Uterus (tissue), 4 donors: ENCODE results near the gene TRPC4. TPM values are rescaled to one million over a fixed set of nuclear protein-coding genes. Genes with fewer than 3 reads are reported as not detected.

Source experiments
- DNase-seq, 2 donors: peaks; one replicate each; pipeline ENCODE4 v3.0.0-alpha.2; 2019 to 2020
- H3K27ac ChIP-seq, 2 donors: fragments of 200-600 bp; sonication (generic); 1 replicate in 1 of 2; 2 replicates in 1 of 2; pipeline ENCODE4 v1.5.1; 2016 to 2018
- H3K27me3 ChIP-seq, 2 donors: fragments of 200-600 bp; sonication (generic); one replicate each; pipeline ENCODE4 v1.5.1; 2018 to 2019; ENCODE audit warnings: control low read depth in 1 of 2
- H3K36me3 ChIP-seq, 2 donors: fragments of 200-600 bp; sonication (generic); one replicate each; pipeline ENCODE4 v1.5.1; 2019; ENCODE audit warnings: control low read depth in 1 of 2
- H3K4me1 ChIP-seq, 2 donors: fragments of 200-600 bp; sonication (generic); one replicate each; pipeline ENCODE4 v1.5.1; 2018 to 2019; ENCODE audit warnings: control low read depth in 1 of 2
- H3K4me3 ChIP-seq, 2 donors: fragments of 200-600 bp; sonication (generic); 1 replicate in 1 of 2; 2 replicates in 1 of 2; pipeline ENCODE4 v1.5.1; 2018 to 2019; ENCODE audit warnings: mild to moderate bottlenecking in 1 of 2
- H3K9me3 ChIP-seq, 2 donors: fragments of 200-600 bp; sonication (generic); one replicate each; pipeline ENCODE4 v1.5.1; 2019; ENCODE audit warnings: control low read depth in 1 of 2
- POLR2A ChIP-seq, 2 donors: fragments of 450-650 bp; IDR thresholded peaks; one replicate each; pipeline ENCODE4 v1.6.1; 2016; ENCODE audit warnings: antibody characterized with exemption in 2 of 2, mild to moderate bottlenecking in 1 of 2, moderate library complexity in 1 of 2
- intact Hi-C: fragments of 100-400 bp; cut with DNase I; formaldehyde crosslinking; loops from one replicate; pipeline ENCODE4 v1.15.1; 2023; ENCODE audit warnings: low total_unique reads
- total RNA-seq, 4 donors: library from RNA; depleted of rRNA in 3 of 4; stranded (reverse); fragments of >200 nt in 3 of 4; gene quantifications; one replicate each; pipeline versions ENCODE4 v1.1.0 to v1.2.4, GENCODE V29; 2014 to 2023
- TF ChIP-seq, protein P1 (sequence below), 4 experiments: fragments of 200-600 bp in 2 of 4; fragments of 450-650 bp in 2 of 4; sonication (generic) in 2 of 4; IDR thresholded peaks; one replicate each; pipeline ENCODE4 v1.5.1; 2016 to 2019; ENCODE audit warnings: antibody characterized with exemption in 4 of 4, mild to moderate bottlenecking in 2 of 4, moderate library complexity in 1 of 4
- donor health status: DM: yes; HTN: yes; CAD: no.

Gene TRPC4
- 10 to 100 TPM in 3 of 4 donors, 1 to 10 TPM in 1; 2.4 to 13.4 (median 12.9) TPM for total RNA-seq

DNA sequence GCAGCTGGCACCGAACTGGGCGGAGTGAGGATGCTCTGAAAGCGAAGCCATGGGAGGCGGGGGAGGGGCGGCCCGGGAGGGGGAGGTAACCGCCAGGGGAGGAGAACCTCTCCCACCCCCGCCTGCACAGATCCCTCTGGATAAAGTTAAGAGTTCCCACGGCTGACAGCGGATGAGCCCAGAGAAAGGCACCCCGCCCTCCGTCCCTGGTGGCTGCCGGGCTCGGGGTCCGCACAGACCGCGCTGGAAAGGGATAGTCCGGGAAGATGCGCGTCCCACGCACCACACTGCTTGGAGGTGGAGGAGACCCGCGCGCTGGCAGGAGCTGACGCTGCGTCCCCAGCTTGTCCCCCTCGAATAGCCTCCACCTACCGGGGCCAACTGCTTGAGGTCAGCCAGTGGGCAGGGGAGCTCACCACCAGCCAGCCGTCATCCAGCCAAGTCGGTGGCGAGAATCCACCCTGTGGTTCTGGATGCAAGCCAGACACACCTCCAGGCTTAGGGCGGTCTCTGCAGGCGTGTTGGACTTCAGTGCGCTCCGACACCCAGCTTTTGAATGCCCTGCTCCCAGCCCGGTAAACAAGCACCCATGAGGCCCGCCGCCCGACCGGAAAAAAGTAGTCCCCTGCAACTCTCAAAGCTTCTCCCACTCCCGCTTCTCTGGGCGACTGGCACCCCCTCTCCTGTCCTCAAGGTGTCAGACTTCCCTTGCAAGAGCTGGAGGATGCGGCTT lies at the start of gene TRPC4:
Gene TRPC4, minus strand, starts transcription at position 17 of the 733 bp plus-strand sequence. CDS start 86,439 bp downstream, outside the sequence.
- Histone ChIP-seq H3K4me3 (peak within 1 kb of the TSS; percentile 58 to 75), H3K27me3 (no peaks in the 10 kb centered on the region), H3K36me3 (no peaks in the 10 kb centered on the region), H3K4me1 (no peaks in the 10 kb centered on the region), H3K9me3 (no peaks in the 10 kb centered on the region), H3K27ac (peak within 1 kb of the TSS; percentile 84)
- DNase-seq, result peak; percentile 50 to 79
- intact Hi-C loops, result no loop called here
- no peak for TF ChIP-seq POLR2A (IDR thresholded peaks at IDR 0.05)
- TF ChIP-seq, protein P1, sequence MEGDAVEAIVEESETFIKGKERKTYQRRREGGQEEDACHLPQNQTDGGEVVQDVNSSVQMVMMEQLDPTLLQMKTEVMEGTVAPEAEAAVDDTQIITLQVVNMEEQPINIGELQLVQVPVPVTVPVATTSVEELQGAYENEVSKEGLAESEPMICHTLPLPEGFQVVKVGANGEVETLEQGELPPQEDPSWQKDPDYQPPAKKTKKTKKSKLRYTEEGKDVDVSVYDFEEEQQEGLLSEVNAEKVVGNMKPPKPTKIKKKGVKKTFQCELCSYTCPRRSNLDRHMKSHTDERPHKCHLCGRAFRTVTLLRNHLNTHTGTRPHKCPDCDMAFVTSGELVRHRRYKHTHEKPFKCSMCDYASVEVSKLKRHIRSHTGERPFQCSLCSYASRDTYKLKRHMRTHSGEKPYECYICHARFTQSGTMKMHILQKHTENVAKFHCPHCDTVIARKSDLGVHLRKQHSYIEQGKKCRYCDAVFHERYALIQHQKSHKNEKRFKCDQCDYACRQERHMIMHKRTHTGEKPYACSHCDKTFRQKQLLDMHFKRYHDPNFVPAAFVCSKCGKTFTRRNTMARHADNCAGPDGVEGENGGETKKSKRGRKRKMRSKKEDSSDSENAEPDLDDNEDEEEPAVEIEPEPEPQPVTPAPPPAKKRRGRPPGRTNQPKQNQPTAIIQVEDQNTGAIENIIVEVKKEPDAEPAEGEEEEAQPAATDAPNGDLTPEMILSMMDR (IDR thresholded peaks at IDR 0.05), result peak; percentile 47 to 68 (median 58)

DNA sequence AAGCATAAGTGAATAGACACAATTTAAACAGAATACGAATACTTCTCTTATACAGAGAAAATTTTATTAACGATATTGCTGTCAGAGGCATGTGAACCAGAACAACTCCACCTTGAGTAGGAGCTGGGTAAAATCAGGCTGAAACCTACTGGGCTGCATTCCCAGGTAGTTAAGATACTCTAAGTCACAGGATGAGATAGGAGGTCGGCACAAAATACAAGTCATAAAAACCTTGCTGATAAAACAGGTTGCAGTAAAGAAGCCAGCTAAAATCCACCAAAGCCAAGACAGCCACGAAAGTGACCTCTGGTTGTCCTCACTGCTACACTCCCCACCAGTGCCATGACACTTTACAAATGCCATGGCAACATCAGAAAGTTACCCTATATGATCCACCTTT lies 49.2 kb upstream of the TRPC4 start:
- TF ChIP-seq, protein P1 (IDR thresholded peaks at IDR 0.05), result no peak
- TF ChIP-seq POLR2A (IDR thresholded peaks at IDR 0.05), result no peak
- Histone ChIP-seq H3K4me3 (peak overlapping the region; percentile 17 to 35), H3K36me3 (no peaks in the 10 kb centered on the region), H3K27me3 (no peaks in the 10 kb centered on the region), H3K9me3 (no peaks in the 10 kb centered on the region), H3K27ac (peak overlapping the region; percentile 82 to 84), H3K4me1 (peaks cover 0 to 9% of the 10 kb centered on the region in 2 donors)
- intact Hi-C loops, result no loop called here
- peak in 1 of 2 donors; percentile 59 for DNase-seq

GRCh38 chr13:37918116-37918714 lies 48.6 kb upstream of the TRPC4 start:
- Histone ChIP-seq H3K27ac (peak overlapping the region; percentile 82 to 84), H3K36me3 (no peaks in the 10 kb centered on the region), H3K4me1 (peaks cover 0 to 9% of the 10 kb centered on the region in 2 donors), H3K4me3 (peak overlapping the region in 1 of 2 donors; percentile 35), H3K27me3 (no peaks in the 10 kb centered on the region), H3K9me3 (no peaks in the 10 kb centered on the region)
- no peak for DNase-seq
- intact Hi-C loops, result no loop called here
- TF ChIP-seq POLR2A (IDR thresholded peaks at IDR 0.05), result no peak
- TF ChIP-seq, protein P1 (IDR thresholded peaks at IDR 0.05), result no peak

DNA sequence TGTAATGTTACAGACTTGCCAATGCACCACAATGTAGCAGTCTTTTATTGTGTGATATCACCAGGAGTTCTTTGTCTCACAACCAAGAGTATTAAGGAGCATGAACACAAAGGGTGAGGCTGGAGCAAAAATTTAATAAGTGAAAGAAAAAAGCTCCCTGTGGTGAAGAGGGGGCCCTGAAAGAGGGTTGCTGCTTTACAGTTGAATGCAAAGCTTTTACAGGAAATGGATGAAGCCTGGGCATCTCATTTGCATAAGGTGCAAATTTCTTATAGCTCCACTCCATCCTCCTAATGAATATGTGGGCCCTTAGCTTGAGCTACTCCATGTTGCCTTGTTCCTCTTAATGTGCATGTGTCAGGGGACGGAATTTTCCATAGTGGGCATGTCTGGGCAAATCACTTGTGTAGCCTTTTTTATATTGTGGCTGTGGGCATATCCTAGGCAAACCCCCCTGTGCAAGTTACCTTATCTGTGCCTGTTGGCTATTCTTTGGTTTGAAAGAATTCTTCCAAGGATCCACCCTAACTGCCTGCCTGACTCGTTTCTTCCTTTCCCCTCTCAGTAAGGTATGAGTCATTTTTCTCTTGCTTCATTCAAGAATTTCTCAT lies 45.3 kb upstream of the TRPC4 start:
- TF ChIP-seq, protein P1 (IDR thresholded peaks at IDR 0.05), result no peak
- no peaks in the 10 kb centered on the region for H3K27me3 ChIP-seq
- no peaks in the 10 kb centered on the region for H3K36me3 ChIP-seq
- H3K27ac ChIP-seq, result no peak overlapping the region
- no peak for DNase-seq
- H3K9me3 ChIP-seq, result no peaks in the 10 kb centered on the region
- no peak overlapping the region for H3K4me3 ChIP-seq
- intact Hi-C loops, result no loop called here
- H3K4me1 ChIP-seq, result peaks cover 0 to 7% of the 10 kb centered on the region in 2 donors

DNA sequence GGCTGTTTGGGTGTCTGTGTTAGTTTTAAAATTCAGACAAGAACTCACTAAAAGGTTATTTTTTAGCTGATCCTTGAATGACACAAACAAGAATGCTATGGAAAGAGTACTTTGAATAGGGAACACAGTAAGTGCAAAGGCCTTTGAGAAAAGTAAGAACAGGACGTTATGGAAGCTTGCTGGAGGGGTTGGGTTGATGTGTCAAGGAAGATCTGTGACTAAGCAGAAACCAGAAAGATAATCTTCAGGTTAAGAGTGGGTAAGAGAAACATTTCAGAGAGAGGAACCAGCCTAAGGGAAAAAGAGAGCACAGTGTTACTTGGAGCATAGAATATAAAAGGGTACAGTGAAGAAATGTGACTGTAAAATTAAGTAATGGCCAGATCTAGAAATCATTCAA lies 41.2 kb upstream of the TRPC4 start:
- no peaks in the 10 kb centered on the region for H3K4me1 ChIP-seq
- intact Hi-C loops, result no loop called here
- no peaks in the 10 kb centered on the region for H3K36me3 ChIP-seq
- H3K27ac ChIP-seq, result no peak overlapping the region
- no peak for DNase-seq
- H3K27me3 ChIP-seq, result no peaks in the 10 kb centered on the region
- TF ChIP-seq, protein P1 (IDR thresholded peaks at IDR 0.05), result no peak
- no peak for TF ChIP-seq POLR2A (IDR thresholded peaks at IDR 0.05)
- H3K9me3 ChIP-seq, result no peaks in the 10 kb centered on the region
- no peak overlapping the region for H3K4me3 ChIP-seq
